ENCODE results near the gene CCL21.

CCL21 gene

DNA sequence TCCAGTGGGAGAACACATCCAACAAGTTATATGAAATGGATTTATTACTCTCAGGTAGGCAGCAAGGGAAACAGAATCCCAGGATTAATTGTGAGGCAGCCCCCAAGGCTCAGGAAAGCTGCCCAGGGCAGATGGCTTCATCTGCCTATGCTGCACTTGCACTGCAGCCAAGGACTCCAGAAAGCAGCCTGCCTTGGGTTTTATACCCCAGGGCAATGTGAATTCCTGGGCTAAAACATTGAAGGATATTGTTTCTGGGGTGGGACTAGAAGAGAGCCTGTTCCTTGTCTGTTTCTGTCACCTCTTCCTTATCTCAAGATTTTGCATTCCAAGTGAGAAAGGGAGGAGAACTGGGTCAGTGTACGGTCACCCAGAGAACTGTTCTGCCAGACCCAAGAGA lies 38.6 kb downstream of the CCL21 start:
- no peak for DNase-seq
- no peak for ATAC-seq (replicated peaks)
- H3K4me1 Mint-ChIP-seq: no peaks in the 10 kb centered on the region
- peaks cover 0 to 4% of the 10 kb centered on the region in 2 donors for H3K27me3 Mint-ChIP-seq
- H3K9me3 Mint-ChIP-seq: peaks cover 11% of the 10 kb centered on the region in 2 donors
- H3K36me3 Mint-ChIP-seq: peaks cover 6 to 17% of the 10 kb centered on the region in 2 donors
- no peak overlapping the region for H3K4me3 Mint-ChIP-seq
- no peak overlapping the region for H3K27ac Mint-ChIP-seq

DNA sequence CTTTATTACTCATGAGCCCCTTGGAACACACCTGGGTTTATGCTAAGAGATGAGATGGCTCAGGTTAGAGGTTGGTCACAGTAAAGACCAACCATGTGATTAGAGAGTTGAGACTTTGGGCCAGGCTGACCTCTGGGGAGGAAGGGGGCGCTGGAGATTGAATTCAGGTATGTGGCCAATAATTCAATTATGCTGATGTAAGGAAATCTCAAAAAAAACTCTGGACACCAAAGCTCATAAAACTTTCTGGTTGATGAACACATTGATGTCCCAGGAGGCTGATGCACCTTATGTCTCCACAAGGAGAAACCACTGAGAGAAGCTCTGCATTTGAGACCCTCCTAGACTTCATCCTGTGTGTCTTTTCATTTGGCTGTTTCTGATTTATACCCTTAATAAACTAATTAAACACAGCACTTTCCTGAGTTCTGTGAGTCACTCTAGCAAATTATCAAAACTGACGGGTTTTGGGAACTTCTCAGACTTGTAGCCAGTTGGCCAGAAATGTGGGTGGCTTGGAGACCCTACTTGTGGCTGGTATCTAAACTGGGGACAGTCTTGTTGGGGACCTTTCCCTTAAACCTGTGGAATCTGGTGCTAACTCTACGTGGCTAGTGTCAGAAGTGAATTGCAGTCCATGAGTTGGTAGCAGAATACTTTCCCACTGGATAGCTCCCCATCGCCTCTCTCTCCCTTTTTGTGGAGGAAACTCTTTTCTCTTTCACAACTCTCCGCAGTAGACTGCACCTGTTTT lies 40.0 kb downstream of the CCL21 start:
- no peak for ATAC-seq (replicated peaks)

GRCh38 chr9:34665381-34666250 lies 44.3 kb downstream of the CCL21 start:
- peak; percentile 79 for DNase-seq
- ATAC-seq (replicated peaks): peak; percentile 80 to 84
- Mint-ChIP-seq H3K4me3 (peak overlapping the region; percentile 90 to 93), H3K9me3 (peaks cover 9 to 11% of the 10 kb centered on the region in 2 donors), H3K36me3 (peaks cover 9 to 21% of the 10 kb centered on the region in 2 donors), H3K27ac (peak overlapping the region; percentile 90), H3K27me3 (no peaks in the 10 kb centered on the region), H3K4me1 (peaks cover 10 to 21% of the 10 kb centered on the region in 2 donors)

More for the DNA sequence above, 40.0 kb downstream of the CCL21 start:
- Mint-ChIP-seq H3K27ac (no peak overlapping the region), H3K36me3 (peaks cover 6 to 17% of the 10 kb centered on the region in 2 donors), H3K9me3 (peaks cover 11% of the 10 kb centered on the region in 2 donors), H3K27me3 (peaks cover 0 to 4% of the 10 kb centered on the region in 2 donors), H3K4me1 (peaks cover 2 to 8% of the 10 kb centered on the region in 2 donors), H3K4me3 (no peak overlapping the region)
- no peak for DNase-seq

DNA sequence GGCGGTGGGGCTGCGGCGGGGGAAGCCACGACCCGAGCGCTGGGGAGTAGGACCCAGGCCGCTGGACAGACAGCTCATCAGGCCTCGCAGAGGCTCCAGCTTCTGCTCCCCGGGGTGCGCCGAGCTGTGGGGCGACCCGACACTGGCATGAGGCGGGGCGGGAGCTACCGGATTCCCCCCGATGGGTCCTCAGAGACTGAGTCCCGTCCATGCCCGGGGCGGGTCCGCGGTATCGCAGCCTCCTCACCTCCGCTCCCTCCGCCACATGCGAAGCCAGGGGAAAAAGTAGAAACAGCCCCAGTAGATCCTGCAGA lies 44.9 kb downstream of the CCL21 start:
- H3K4me1 Mint-ChIP-seq: peaks cover 10 to 21% of the 10 kb centered on the region in 2 donors
- H3K27ac Mint-ChIP-seq: peak overlapping the region; percentile 90
- peaks cover 9 to 11% of the 10 kb centered on the region in 2 donors for H3K9me3 Mint-ChIP-seq
- ATAC-seq (replicated peaks) (peak; percentile 29 to 31), DNase-seq (no peak)
- peak overlapping the region; percentile 90 to 93 for H3K4me3 Mint-ChIP-seq
- H3K36me3 Mint-ChIP-seq: peaks cover 12 to 21% of the 10 kb centered on the region in 2 donors
- no peaks in the 10 kb centered on the region for H3K27me3 Mint-ChIP-seq

GRCh38 chr9:34664281-34665066 lies 45.5 kb downstream of the CCL21 start:
- Mint-ChIP-seq H3K27me3 (no peaks in the 10 kb centered on the region), H3K27ac (peak overlapping the region; percentile 90), H3K36me3 (peaks cover 10 to 17% of the 10 kb centered on the region in 2 donors), H3K4me3 (peak overlapping the region; percentile 90 to 93), H3K4me1 (peaks cover 10 to 21% of the 10 kb centered on the region in 2 donors), H3K9me3 (peaks cover 6 to 7% of the 10 kb centered on the region in 2 donors)
- DNase-seq: peak; percentile 64
- peak; percentile 72 to 74 for ATAC-seq (replicated peaks)

DNA sequence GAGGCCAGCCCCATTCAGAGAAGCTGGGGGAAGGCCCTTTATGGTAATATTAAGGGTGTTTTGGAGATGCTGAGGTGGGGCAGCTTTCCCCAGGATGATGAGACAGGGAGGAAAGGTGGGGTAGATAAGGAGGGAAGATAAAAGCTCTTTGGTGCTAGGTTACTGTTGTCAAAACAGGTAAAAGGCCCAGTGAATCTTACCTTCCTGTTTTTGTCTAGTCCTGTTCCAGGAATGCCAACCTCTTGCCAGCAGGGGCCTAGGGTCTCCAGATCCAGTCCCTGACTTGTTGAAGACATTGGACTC lies 46.7 kb downstream of the CCL21 start:
- peaks cover 10 to 21% of the 10 kb centered on the region in 2 donors for H3K4me1 Mint-ChIP-seq
- H3K27me3 Mint-ChIP-seq: no peaks in the 10 kb centered on the region
- H3K27ac Mint-ChIP-seq: no peak overlapping the region
- no peaks in the 10 kb centered on the region for H3K9me3 Mint-ChIP-seq
- H3K36me3 Mint-ChIP-seq: peaks cover 6 to 11% of the 10 kb centered on the region in 2 donors
- no peak for DNase-seq
- no peak for ATAC-seq (replicated peaks)
- H3K4me3 Mint-ChIP-seq: no peak overlapping the region

DNA sequence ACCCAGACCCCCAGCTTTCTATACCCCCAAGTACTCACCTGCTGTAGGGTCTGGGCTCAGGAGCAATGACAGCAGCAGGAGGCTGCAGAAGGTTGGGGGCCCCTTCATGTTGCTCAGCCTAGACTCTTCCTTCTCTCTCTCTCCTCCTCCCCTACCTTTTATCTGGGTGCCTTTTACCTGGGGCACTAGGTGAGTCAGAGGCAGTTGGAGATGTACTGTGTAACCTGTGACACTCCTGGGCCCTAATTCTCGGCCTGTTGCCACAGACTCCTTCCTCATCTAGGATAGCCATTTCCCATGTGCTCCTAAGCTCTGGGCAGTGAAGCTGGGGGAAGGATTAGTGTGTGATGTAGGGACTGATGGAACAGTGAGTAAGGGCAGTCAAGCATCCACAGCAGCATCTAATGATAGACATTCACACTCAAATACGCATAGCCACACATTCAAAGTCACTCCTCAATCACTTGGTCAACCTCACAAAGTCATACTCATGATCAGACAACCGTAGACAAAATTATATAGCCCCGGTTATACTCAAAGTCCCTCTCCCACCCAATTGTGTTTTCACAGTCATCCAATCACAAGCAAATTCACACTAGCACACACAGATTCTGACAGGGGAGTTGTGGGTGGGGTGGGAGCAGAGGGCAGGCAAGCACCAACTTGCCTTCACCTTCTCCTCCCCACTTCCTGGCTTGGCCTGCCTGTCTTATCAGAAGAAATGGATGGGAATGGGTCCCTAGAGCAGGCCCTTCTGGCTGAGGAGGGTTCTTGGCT lies 47.2 kb downstream of the CCL21 start, which contains the start of gene CCL27:
Gene CCL27, minus strand, starts transcription at position 132 of the 777 bp plus-strand sequence. Its CDS starts 24 bp downstream, at position 108.
- DNase-seq: no peak
- H3K36me3 Mint-ChIP-seq: peaks cover 6 to 11% of the 10 kb centered on the region in 2 donors
- no peaks in the 10 kb centered on the region for H3K27me3 Mint-ChIP-seq
- no peaks in the 10 kb centered on the region for H3K9me3 Mint-ChIP-seq
- ATAC-seq (replicated peaks): no peak
- no peak within 1 kb of the TSS for H3K4me3 Mint-ChIP-seq
- H3K4me1 Mint-ChIP-seq: peaks cover 10 to 21% of the 10 kb centered on the region in 2 donors
- H3K27ac Mint-ChIP-seq: no peak within 1 kb of the TSS

DNA sequence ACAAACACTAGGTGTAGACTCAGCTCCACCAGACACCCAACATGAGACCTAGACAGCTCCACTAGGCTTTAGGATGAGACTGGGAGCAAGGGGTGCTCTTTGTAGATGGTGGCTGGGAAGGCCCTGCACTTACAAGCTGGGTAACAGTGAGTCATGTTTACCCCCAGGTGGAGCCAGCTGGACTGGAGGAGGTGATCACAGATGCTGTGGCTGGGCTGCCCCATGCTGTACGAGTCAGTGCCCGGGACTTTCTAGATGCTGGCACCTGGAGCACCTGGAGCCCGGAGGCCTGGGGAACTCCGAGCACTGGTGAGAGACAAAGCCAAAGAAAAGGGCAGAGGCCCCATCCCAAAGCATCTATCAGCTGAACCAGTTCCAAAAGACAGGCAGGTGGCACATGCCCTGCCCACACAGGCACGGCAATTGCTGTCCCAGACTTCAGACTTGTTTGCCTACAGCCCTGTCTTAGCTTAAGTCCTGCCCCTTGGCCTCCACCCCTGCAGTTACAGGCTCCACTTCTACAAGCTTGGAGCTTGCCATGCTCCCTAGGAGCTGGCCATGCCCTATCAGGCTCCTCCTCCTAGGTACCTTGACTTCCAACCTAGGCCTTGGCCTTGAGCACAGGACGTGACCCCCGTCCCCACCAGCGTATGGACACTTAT lies 50.2 kb downstream of the CCL21 start:
- no peak for DNase-seq
- Mint-ChIP-seq H3K27me3 (no peaks in the 10 kb centered on the region), H3K4me3 (no peak overlapping the region), H3K4me1 (peaks cover 7 to 10% of the 10 kb centered on the region in 2 donors), H3K27ac (no peak overlapping the region), H3K36me3 (peaks cover 6 to 18% of the 10 kb centered on the region in 2 donors), H3K9me3 (no peaks in the 10 kb centered on the region)
- no peak for ATAC-seq (replicated peaks)

Measured in stimulated activated naive B cell treated with anti-CD40 and anti-IgM and Interleukin-4, amounts not matched to agents 10 μg/mL and 1 μg/mL and 100 μg/mL, for 72 hours (primary cell).